ENCODE data around the gene TUBB6. TPM values are rescaled to one million over a fixed set of nuclear protein-coding genes. Genes with fewer than 3 reads are reported as not detected.

Gene TUBB6
- total and polyA plus RNA-seq, 2 experiments from 2014 or later, result 148 to 329 TPM

GRCh38 chr18:12333506-12334290 is 25.7 kb downstream of the TUBB6 start:
- peak overlapping the region; percentile 37; the same call in 1 of the 2 replicates for H3K4me3 ChIP-seq

GRCh38 chr18:12334366-12334808 is 26.3 kb downstream of the TUBB6 start:
- Histone ChIP-seq H3K4me3 (peak overlapping the region; percentile 37), H4K20me1 (replicated peaks; ENCODE audit: insufficient read depth) (no peaks in the 10 kb centered on the region)
- ATAC-seq, result peak; percentile 28

More at GRCh38 chr18:12333506-12334290, 25.7 kb downstream of the TUBB6 start:
- Mint-ChIP-seq H3K9me3 (no peaks in the 10 kb centered on the region; the same call in 2 of the 3 replicates), H3K4me3 (peak overlapping the region; percentile 30; the same call in 2 of the 3 replicates), H3K36me3 (ENCODE audit: low read depth) (peaks cover 57% of the 10 kb centered on the region), H3K27ac (peak overlapping the region; percentile 57), H3K4me1 (peaks cover 48% of the 10 kb centered on the region), H3K27me3 (ENCODE audit: insufficient read depth, low read depth, poor library complexity) (peaks cover 17% of the 10 kb centered on the region)
- no peaks in the 10 kb centered on the region for H4K20me1 ChIP-seq (replicated peaks; ENCODE audit: insufficient read depth)
- DNase-seq (ENCODE audit: low spot score), result peak; percentile 41
- peak overlapping the region; percentile 90 for H3K27ac ChIP-seq (ENCODE audit: low read depth)
- H3K79me2 ChIP-seq (replicated peaks; ENCODE audit: insufficient read depth), result peaks cover 7% of the 10 kb centered on the region
- H3K4me2 ChIP-seq, result peak overlapping the region; percentile 75
- no peaks in the 10 kb centered on the region for H3K27me3 ChIP-seq (ENCODE audit: insufficient read depth)
- peaks cover 47% of the 10 kb centered on the region for H3K4me1 ChIP-seq (ENCODE audit: insufficient read depth)
- peak; percentile 11 for ATAC-seq
- H2AFZ ChIP-seq, result no peak overlapping the region
- H3F3A ChIP-seq (replicated peaks; ENCODE audit: low read depth), result peaks cover 35% of the 10 kb centered on the region
- H3K9me2 ChIP-seq (ENCODE audit: insufficient read depth), result no peaks in the 10 kb centered on the region
- H3K36me3 ChIP-seq (ENCODE audit: insufficient read depth), result peaks cover 6% of the 10 kb centered on the region
- TF ChIP-seq POLR2AphosphoS5 (IDR thresholded peaks at IDR 0.05; ENCODE audit: low read depth), result peak; percentile 51
- TF ChIP-seq ZNF114 (CRISPR knock-in tag; IDR thresholded peaks at IDR 0.05), result no peak

More at GRCh38 chr18:12334366-12334808, 26.3 kb downstream of the TUBB6 start:
- peak; percentile 67 for DNase-seq (ENCODE audit: low spot score)
- Histone ChIP-seq H3K36me3 (ENCODE audit: insufficient read depth) (peaks cover 6% of the 10 kb centered on the region), H3K4me1 (ENCODE audit: insufficient read depth) (peaks cover 49% of the 10 kb centered on the region), H3K4me2 (peak overlapping the region; percentile 75), H2AFZ (no peak overlapping the region), H3K27me3 (ENCODE audit: insufficient read depth) (no peaks in the 10 kb centered on the region), H3F3A (replicated peaks; ENCODE audit: low read depth) (peaks cover 31% of the 10 kb centered on the region), H3K9me2 (ENCODE audit: insufficient read depth) (no peaks in the 10 kb centered on the region), H3K27ac (ENCODE audit: low read depth) (peak overlapping the region; percentile 90), H3K79me2 (replicated peaks; ENCODE audit: insufficient read depth) (peaks cover 7% of the 10 kb centered on the region)
- H3K27ac Mint-ChIP-seq, result peak overlapping the region; percentile 57
- H3K9me3 Mint-ChIP-seq, result no peaks in the 10 kb centered on the region; the same call in 2 of the 3 replicates
- peaks cover 51% of the 10 kb centered on the region for H3K36me3 Mint-ChIP-seq (ENCODE audit: low read depth)
- H3K4me3 Mint-ChIP-seq, result peak overlapping the region; percentile 30
- no peak for TF ChIP-seq JUNB (IDR thresholded peaks at IDR 0.05; ENCODE audit: unreplicated experiment)
- TF ChIP-seq CREB1 (CRISPR knock-in tag; IDR thresholded peaks at IDR 0.05; ENCODE audit: low read depth), result no peak
- TF ChIP-seq EZH2 (IDR thresholded peaks at IDR 0.05; ENCODE audit: low read depth, unreplicated experiment), result no peak
- TF ChIP-seq ZNF114 (CRISPR knock-in tag; IDR thresholded peaks at IDR 0.05), result no peak
- TF ChIP-seq EZH2phosphoT487 (IDR thresholded peaks at IDR 0.05; ENCODE audit: unreplicated experiment), result no peak
- TF ChIP-seq REST (IDR thresholded peaks at IDR 0.05; ENCODE audit: unreplicated experiment), result no peak
- TF ChIP-seq POLR2AphosphoS5 (IDR thresholded peaks at IDR 0.05; ENCODE audit: low read depth), result no peak
- peaks cover 51% of the 10 kb centered on the region for H3K4me1 Mint-ChIP-seq
- peaks cover 19% of the 10 kb centered on the region for H3K27me3 Mint-ChIP-seq (ENCODE audit: insufficient read depth, low read depth, poor library complexity)
